ENCODE results near the gene ETNK2. TPM values are rescaled to one million over a fixed set of nuclear protein-coding genes. Genes with fewer than 3 reads are reported as not detected.
A peak's percentile ranks its signal among the peaks of the same experiment; 100 is the strongest.

Gene ETNK2
- total RNA-seq, 1 experiment from 2014 or later = 21.9 TPM

- ChIA-PET CTCF (interaction anchor here (1.3 kb wide), 1 partner anchor 10 kb away, joined by 7 read pairs; no protein-coding TSS in a partner anchor), POLR2A (no interaction called here)
- intact Hi-C loops (cut with micrococcal nuclease; ENCODE audit: unreplicated experiment) = no loop called here
- no peak for TF ChIP-seq CTCF (IDR thresholded peaks at IDR 0.05; ENCODE audit: insufficient read depth in 1 of 2, low read depth in 1 of 2, low read length in 1 of 2, severe bottlenecking in 1 of 2, unreplicated experiment in 1 of 2)
- DNase-seq = no peak
- Mint-ChIP-seq H3K27me3 (ENCODE audit: insufficient read depth, unreplicated experiment) (no peaks in the 10 kb centered on the region), H3K4me3 (ENCODE audit: unreplicated experiment) (no peak overlapping the region), H3K4me1 (ENCODE audit: low read depth, unreplicated experiment) (peaks cover 24% of the 10 kb centered on the region), H3K36me3 (ENCODE audit: insufficient read depth, unreplicated experiment) (no peaks in the 10 kb centered on the region), H3K9me3 (ENCODE audit: unreplicated experiment) (peaks cover 11% of the 10 kb centered on the region), H3K27ac (ENCODE audit: unreplicated experiment) (peak overlapping the region; percentile 68)
- no peaks in the 10 kb centered on the region for H3K27me3 ChIP-seq (replicated peaks; ENCODE audit: control insufficient read depth, insufficient read depth, low read length)
- no peaks in the 10 kb centered on the region; the same call in none of the 2 replicates for H3K36me3 ChIP-seq (ENCODE audit: control insufficient read depth, insufficient read depth, low read length)
- BruUV-seq (replicated peaks) = no TSS peak
- no peaks in the 10 kb centered on the region for H3K9me3 ChIP-seq
- no peak overlapping the region for H3K4me3 ChIP-seq (ENCODE audit: low read depth, low read length)
- peaks cover 19% of the 10 kb centered on the region for H3K4me1 ChIP-seq
Measured at GRCh38 chr1:204199579-204199978, 47.7 kb upstream of the ETNK2 start.

GRCh38 chr1:204198348-204199340 is 46.8 kb upstream of the ETNK2 start:
- peaks cover 18% of the 10 kb centered on the region for H3K4me1 Mint-ChIP-seq (ENCODE audit: low read depth, unreplicated experiment)
- TF ChIP-seq CTCF (IDR thresholded peaks at IDR 0.05; ENCODE audit: insufficient read depth in 1 of 2, low read depth in 1 of 2, low read length in 1 of 2, severe bottlenecking in 1 of 2, unreplicated experiment in 1 of 2) = peak in 1 of 2 experiments; percentile 20
- H3K36me3 Mint-ChIP-seq (ENCODE audit: insufficient read depth, unreplicated experiment) = no peaks in the 10 kb centered on the region
- H3K27me3 Mint-ChIP-seq (ENCODE audit: insufficient read depth, unreplicated experiment) = no peaks in the 10 kb centered on the region
- peak overlapping the region; percentile 68 for H3K27ac Mint-ChIP-seq (ENCODE audit: unreplicated experiment)
- ChIA-PET POLR2A (interaction anchor here (0.6 to 1.2 kb wide), 2 partner anchors 9 to 144 kb away, joined by 3 to 7 read pairs; no protein-coding TSS in a partner anchor), CTCF (interaction anchor here (0.6 to 1.6 kb wide), 8 partner anchors 9 to 200 kb away, joined by 3 to 39 read pairs (median 6); partner anchors contain the start of gene GOLT1A)
- intact Hi-C loops (cut with micrococcal nuclease; ENCODE audit: unreplicated experiment) = loop anchor here (1.0 kb wide), 1 partner anchor 36 kb away; no protein-coding TSS in a partner anchor
- H3K4me3 ChIP-seq (ENCODE audit: low read depth, low read length) = no peak overlapping the region
- no peaks in the 10 kb centered on the region for H3K9me3 ChIP-seq
- no peaks in the 10 kb centered on the region; the same call in none of the 2 replicates for H3K36me3 ChIP-seq (ENCODE audit: control insufficient read depth, insufficient read depth, low read length)
- no peak overlapping the region for H3K4me3 Mint-ChIP-seq (ENCODE audit: unreplicated experiment)
- peaks cover 11% of the 10 kb centered on the region for H3K9me3 Mint-ChIP-seq (ENCODE audit: unreplicated experiment)
- no TSS peak for BruUV-seq (replicated peaks)
- no peaks in the 10 kb centered on the region for H3K27me3 ChIP-seq (replicated peaks; ENCODE audit: control insufficient read depth, insufficient read depth, low read length)
- DNase-seq = peak; percentile 74 to 80
- H3K4me1 ChIP-seq = peaks cover 23% of the 10 kb centered on the region

- Mint-ChIP-seq H3K4me1 (ENCODE audit: low read depth, unreplicated experiment) (peaks cover 17% of the 10 kb centered on the region), H3K27ac (ENCODE audit: unreplicated experiment) (no peak overlapping the region), H3K36me3 (ENCODE audit: insufficient read depth, unreplicated experiment) (no peaks in the 10 kb centered on the region), H3K9me3 (ENCODE audit: unreplicated experiment) (peaks cover 11% of the 10 kb centered on the region), H3K27me3 (ENCODE audit: insufficient read depth, unreplicated experiment) (no peaks in the 10 kb centered on the region), H3K4me3 (ENCODE audit: unreplicated experiment) (no peak overlapping the region)
- no peak for DNase-seq
- ChIA-PET POLR2A (no interaction called here), CTCF (no interaction called here)
- Histone ChIP-seq H3K4me3 (ENCODE audit: low read depth, low read length) (no peak overlapping the region), H3K36me3 (ENCODE audit: control insufficient read depth, insufficient read depth, low read length) (no peaks in the 10 kb centered on the region; the same call in 1 of the 2 replicates), H3K9me3 (no peaks in the 10 kb centered on the region), H3K27me3 (replicated peaks; ENCODE audit: control insufficient read depth, insufficient read depth, low read length) (no peaks in the 10 kb centered on the region), H3K4me1 (peaks cover 23% of the 10 kb centered on the region)
- TF ChIP-seq CTCF (IDR thresholded peaks at IDR 0.05; ENCODE audit: insufficient read depth in 1 of 2, low read depth in 1 of 2, low read length in 1 of 2, severe bottlenecking in 1 of 2, unreplicated experiment in 1 of 2) = no peak
- no TSS peak for BruUV-seq (replicated peaks)
- intact Hi-C loops (cut with micrococcal nuclease; ENCODE audit: unreplicated experiment) = no loop called here
Measured at GRCh38 chr1:204197068-204197467, 45.2 kb upstream of the ETNK2 start.
